ENCODE data around the gene MFSD12. TPM values are rescaled to one million over a fixed set of nuclear protein-coding genes. Genes with fewer than 3 reads are reported as not detected.
A peak's percentile ranks its signal among the peaks of the same experiment; 100 is the strongest.

MFSD12 gene
- total and polyA plus RNA-seq, 3 experiments from 2014 or later = 48.9 to 119 (median 114) TPM

- Mint-ChIP-seq H3K27ac (peak overlapping the region in 1 of 8 donors; percentile 75), H3K27me3 (no peaks in the 10 kb centered on the region), H3K4me3 (no peak overlapping the region), H3K4me1 (no peaks in the 10 kb centered on the region), H3K9me3 (no peaks in the 10 kb centered on the region), H3K36me3 (no peaks in the 10 kb centered on the region)
- Histone ChIP-seq H3K4me1 (ENCODE audit: insufficient read depth, low read length) (no peaks in the 10 kb centered on the region), H3K27ac (ENCODE audit: low read depth, low read length) (no peak overlapping the region), H3K4me3 (ENCODE audit: low read length) (no peak overlapping the region), H3K9me3 (ENCODE audit: low read length) (no peaks in the 10 kb centered on the region), H3K36me3 (ENCODE audit: insufficient read depth, low read length) (no peaks in the 10 kb centered on the region), H3K27me3 (ENCODE audit: insufficient read depth, low read length, poor library complexity, severe bottlenecking) (no peaks in the 10 kb centered on the region)
- DNase-seq = no peak
- ChIA-PET POLR2A (no interaction called here), CTCF (no interaction called here)
These were observed 6.5 kb upstream of the MFSD12 start for GRCh38 chr19:3563709-3564524.

GRCh38 chr19:3556978-3557460, 367 bp downstream of the MFSD12 start:
- peaks cover 0 to 6% (median 2%) of the 10 kb centered on the region in 3 donors for H3K36me3 Mint-ChIP-seq
- Histone ChIP-seq H3K4me3 (ENCODE audit: low read length) (peak overlapping the region; percentile 89), H3K27ac (ENCODE audit: low read depth, low read length) (peak overlapping the region; percentile 69), H3K9me3 (ENCODE audit: low read length) (no peaks in the 10 kb centered on the region), H3K27me3 (ENCODE audit: insufficient read depth, low read length, poor library complexity, severe bottlenecking) (no peaks in the 10 kb centered on the region), H3K4me1 (ENCODE audit: insufficient read depth, low read length) (peaks cover 44% of the 10 kb centered on the region), H3K36me3 (ENCODE audit: insufficient read depth, low read length) (no peaks in the 10 kb centered on the region)
- no peaks in the 10 kb centered on the region for H3K9me3 Mint-ChIP-seq
- H3K4me1 Mint-ChIP-seq = peaks cover 32 to 38% (median 35%) of the 10 kb centered on the region in 3 donors
- H3K27me3 Mint-ChIP-seq = no peaks in the 10 kb centered on the region
- ChIA-PET CTCF (interaction anchor here (1.1 to 7.0 kb wide), 3 partner anchors 11 to 28 kb away, joined by 3 to 62 read pairs (median 5); partner anchors contain the start of gene GIPC3), POLR2A (interaction anchor here (1.1 to 1.5 kb wide), 2 partner anchors 10 to 48 kb away, joined by 3 to 4 read pairs; no protein-coding TSS in a partner anchor)
- peak overlapping the region; percentile 93 to 98 (median 95) for H3K4me3 Mint-ChIP-seq
- DNase-seq = peak; percentile 56 to 81 (median 62)
- H3K27ac Mint-ChIP-seq = peak overlapping the region; percentile 91 to 99 (median 95)

DNA sequence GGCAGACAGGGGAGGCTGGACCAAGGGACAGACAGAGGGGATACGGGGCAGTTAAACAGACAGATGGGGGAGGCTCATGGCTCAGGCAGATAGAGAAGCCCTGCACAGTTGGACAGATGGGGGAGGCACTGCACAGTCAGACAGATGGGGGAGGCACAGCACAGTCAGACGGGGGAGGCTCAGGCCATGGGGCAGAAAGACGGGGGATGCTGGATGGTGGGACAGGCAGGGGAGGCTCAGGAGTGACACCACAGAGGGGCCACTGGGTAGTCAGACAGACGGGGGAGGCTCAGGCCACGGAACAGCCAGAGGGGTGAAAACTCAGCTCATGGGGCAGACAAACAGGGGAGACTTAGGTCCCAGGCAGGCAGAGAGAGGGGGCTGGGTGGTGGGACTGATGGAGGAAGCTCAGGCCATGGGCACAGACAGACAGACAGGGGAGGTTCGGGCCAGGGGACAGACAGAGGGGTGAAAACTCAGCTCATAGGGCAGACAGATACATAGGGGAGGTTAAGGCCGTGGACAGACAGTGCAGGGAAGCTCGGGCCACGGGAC, 886 bp downstream of the MFSD12 start:
- no peak for DNase-seq
- Mint-ChIP-seq H3K27ac (peak overlapping the region; percentile 91 to 99 (median 95)), H3K4me1 (peaks cover 35 to 42% (median 36%) of the 10 kb centered on the region in 3 donors), H3K4me3 (peak overlapping the region; percentile 93 to 98 (median 95)), H3K36me3 (peaks cover 0 to 9% (median 2%) of the 10 kb centered on the region in 3 donors), H3K9me3 (no peaks in the 10 kb centered on the region), H3K27me3 (no peaks in the 10 kb centered on the region)
- H3K36me3 ChIP-seq (ENCODE audit: insufficient read depth, low read length) = no peaks in the 10 kb centered on the region
- ChIA-PET POLR2A (interaction anchor here (0.5 to 1.5 kb wide), 3 partner anchors 9 to 48 kb away, joined by 3 to 4 read pairs (median 4); no protein-coding TSS in a partner anchor), CTCF (interaction anchor here (0.8 to 7.0 kb wide), 4 partner anchors 10 to 109 kb away, joined by 3 to 62 read pairs (median 4); partner anchors contain the start of gene GIPC3)
- peak overlapping the region; percentile 89 for H3K4me3 ChIP-seq (ENCODE audit: low read length)
- peaks cover 44% of the 10 kb centered on the region for H3K4me1 ChIP-seq (ENCODE audit: insufficient read depth, low read length)
- peak overlapping the region; percentile 69 for H3K27ac ChIP-seq (ENCODE audit: low read depth, low read length)
- no peaks in the 10 kb centered on the region for H3K27me3 ChIP-seq (ENCODE audit: insufficient read depth, low read length, poor library complexity, severe bottlenecking)
- H3K9me3 ChIP-seq (ENCODE audit: low read length) = no peaks in the 10 kb centered on the region

DNA sequence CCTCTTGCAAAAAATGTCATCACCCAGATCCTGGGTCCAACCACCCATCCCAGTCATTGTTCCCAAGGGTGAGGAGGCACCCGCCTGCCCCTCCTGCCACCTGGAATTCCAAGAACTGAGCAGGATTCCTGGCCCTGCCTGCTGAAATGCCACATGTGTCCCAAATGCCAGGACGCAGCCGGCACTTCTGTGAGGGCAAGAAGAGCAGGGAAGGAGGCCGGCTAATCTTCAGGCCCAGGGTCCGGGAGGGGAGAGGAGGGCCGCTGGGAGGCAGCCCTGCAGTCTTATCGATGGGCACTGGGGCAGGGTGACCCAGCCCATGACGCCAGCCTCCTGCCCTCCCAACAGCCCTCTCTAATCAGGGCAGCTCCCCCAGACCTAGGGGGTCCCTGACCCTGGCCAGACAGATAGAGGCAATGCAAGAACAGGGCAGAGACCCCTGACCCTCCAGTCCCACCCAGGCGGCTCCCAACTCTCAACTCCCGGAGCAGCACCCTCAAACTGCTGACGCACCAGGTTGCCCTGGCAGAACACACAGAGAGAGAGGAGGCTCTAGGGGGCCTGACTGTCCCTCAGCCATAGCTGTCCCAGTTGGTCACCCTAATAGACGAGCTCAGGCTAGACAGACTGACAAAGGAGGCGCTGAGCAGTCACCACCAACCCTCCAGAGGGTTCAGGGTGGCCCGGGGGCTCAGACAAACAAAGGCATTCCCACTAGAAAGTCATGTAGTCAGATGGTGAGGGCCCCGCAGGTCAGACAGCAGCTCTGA, 1.5 kb downstream of the MFSD12 start:
- peak overlapping the region; percentile 69 for H3K27ac ChIP-seq (ENCODE audit: low read depth, low read length)
- Mint-ChIP-seq H3K4me3 (peak overlapping the region; percentile 93 to 98 (median 95)), H3K27me3 (no peaks in the 10 kb centered on the region), H3K9me3 (no peaks in the 10 kb centered on the region), H3K36me3 (peaks cover 0 to 13% (median 2%) of the 10 kb centered on the region in 3 donors), H3K4me1 (peaks cover 35 to 47% (median 38%) of the 10 kb centered on the region in 3 donors), H3K27ac (peak overlapping the region; percentile 91 to 99 (median 95))
- H3K36me3 ChIP-seq (ENCODE audit: insufficient read depth, low read length) = peaks cover 2% of the 10 kb centered on the region
- ChIA-PET CTCF (interaction anchor here (0.8 to 7.0 kb wide), 5 partner anchors 10 to 110 kb away, joined by 3 to 62 read pairs (median 5); partner anchors contain the start of gene GIPC3), POLR2A (interaction anchor here (0.5 to 2.6 kb wide), 4 partner anchors 8 to 49 kb away, joined by 3 to 14 read pairs (median 4); no protein-coding TSS in a partner anchor)
- DNase-seq = no peak
- no peaks in the 10 kb centered on the region for H3K27me3 ChIP-seq (ENCODE audit: insufficient read depth, low read length, poor library complexity, severe bottlenecking)
- H3K4me1 ChIP-seq (ENCODE audit: insufficient read depth, low read length) = peaks cover 44% of the 10 kb centered on the region
- no peaks in the 10 kb centered on the region for H3K9me3 ChIP-seq (ENCODE audit: low read length)
- peak overlapping the region; percentile 89 for H3K4me3 ChIP-seq (ENCODE audit: low read length)

DNA sequence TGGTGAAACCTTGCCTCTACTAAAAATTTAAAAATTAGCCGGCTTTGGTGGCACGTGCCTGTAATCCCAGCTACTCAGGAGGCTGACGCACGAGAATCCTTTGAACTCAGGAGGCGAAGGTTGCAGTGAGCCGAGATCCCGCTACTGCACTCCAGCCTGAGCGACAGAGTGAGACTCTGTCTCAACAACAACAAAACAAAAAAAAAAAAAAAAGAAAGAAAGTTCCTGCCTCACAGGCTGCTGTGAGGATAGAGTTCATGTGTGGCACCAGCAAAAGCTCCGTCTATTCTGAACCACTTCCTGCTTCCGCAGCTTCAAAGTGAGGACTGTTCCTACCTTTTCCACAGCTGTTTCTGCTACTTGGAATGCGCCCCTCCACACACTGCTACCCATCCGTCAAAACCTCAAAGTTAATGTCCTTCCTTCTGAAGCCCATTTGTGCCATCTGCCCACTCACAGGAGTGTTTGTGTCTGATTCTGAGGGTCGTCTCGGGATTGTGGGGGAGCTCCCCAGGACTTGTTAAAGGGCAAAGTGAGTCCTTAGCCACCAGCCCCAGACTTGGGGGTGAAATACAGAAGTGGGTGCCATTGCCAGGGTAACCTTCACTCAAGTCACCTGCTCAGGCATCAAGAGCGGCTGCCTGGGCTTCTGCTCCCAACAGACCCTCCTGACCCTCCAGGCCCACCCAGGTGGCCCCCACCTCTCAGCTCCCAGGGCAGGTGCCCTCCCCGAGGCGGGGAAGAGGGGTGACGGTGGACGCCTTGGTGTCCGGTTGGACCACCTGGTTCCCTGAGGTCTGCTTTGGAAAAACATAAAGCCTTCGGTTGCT, 2.9 kb downstream of the MFSD12 start:
- H3K36me3 ChIP-seq (ENCODE audit: insufficient read depth, low read length) = peaks cover 4% of the 10 kb centered on the region
- H3K27me3 ChIP-seq (ENCODE audit: insufficient read depth, low read length, poor library complexity, severe bottlenecking) = no peaks in the 10 kb centered on the region
- H3K9me3 Mint-ChIP-seq = no peaks in the 10 kb centered on the region
- H3K27ac Mint-ChIP-seq = peak overlapping the region; percentile 85 to 99 (median 96)
- peak overlapping the region; percentile 20 for H3K27ac ChIP-seq (ENCODE audit: low read depth, low read length)
- H3K4me3 Mint-ChIP-seq = peak overlapping the region; percentile 86 to 98 (median 94)
- no peaks in the 10 kb centered on the region for H3K9me3 ChIP-seq (ENCODE audit: low read length)
- peaks cover 35 to 48% (median 39%) of the 10 kb centered on the region in 3 donors for H3K4me1 Mint-ChIP-seq
- ChIA-PET POLR2A (interaction anchor here (0.6 to 2.6 kb wide), 10 partner anchors 9 to 1678 kb away, joined by 3 to 14 read pairs (median 4); partner anchors contain the start of genes FZR1 and TBXA2R), CTCF (interaction anchor here (1.0 to 7.0 kb wide), 4 partner anchors 8 to 40 kb away, joined by 3 to 62 read pairs (median 4); partner anchors contain the start of gene GIPC3)
- peak overlapping the region; percentile 40 for H3K4me3 ChIP-seq (ENCODE audit: low read length)
- H3K36me3 Mint-ChIP-seq = peaks cover 0 to 21% (median 2%) of the 10 kb centered on the region in 3 donors
- peaks cover 44% of the 10 kb centered on the region for H3K4me1 ChIP-seq (ENCODE audit: insufficient read depth, low read length)
- H3K27me3 Mint-ChIP-seq = no peaks in the 10 kb centered on the region
- peak in 4 of 5 donors; percentile 18 to 79 (median 68) for DNase-seq

DNA sequence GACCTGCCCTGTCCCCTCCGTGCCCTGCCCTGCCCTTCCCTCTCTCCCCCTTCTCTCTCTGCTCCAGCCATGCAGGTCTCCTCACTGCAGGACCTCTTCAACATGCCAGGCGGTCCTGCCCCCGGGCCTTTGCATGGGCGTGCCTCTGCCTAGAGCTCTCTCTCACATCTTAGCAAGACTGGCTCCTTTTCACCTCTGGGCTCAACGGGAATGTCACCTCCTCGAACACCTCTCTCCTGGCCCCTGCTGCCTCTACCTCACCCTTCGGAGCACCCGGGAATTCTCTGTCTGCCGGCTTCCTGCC, 5.6 kb downstream of the MFSD12 start:
- no peaks in the 10 kb centered on the region for H3K27me3 ChIP-seq (ENCODE audit: insufficient read depth, low read length, poor library complexity, severe bottlenecking)
- peaks cover 9% of the 10 kb centered on the region for H3K36me3 ChIP-seq (ENCODE audit: insufficient read depth, low read length)
- peak overlapping the region in 7 of 8 donors; percentile 47 to 79 (median 71) for H3K27ac Mint-ChIP-seq
- H3K9me3 ChIP-seq (ENCODE audit: low read length) = no peaks in the 10 kb centered on the region
- H3K9me3 Mint-ChIP-seq = no peaks in the 10 kb centered on the region
- H3K4me3 ChIP-seq (ENCODE audit: low read length) = no peak overlapping the region
- ChIA-PET POLR2A (no interaction called here), CTCF (no interaction called here)
- H3K4me1 Mint-ChIP-seq = peaks cover 28 to 41% (median 34%) of the 10 kb centered on the region in 3 donors
- no peak for DNase-seq
- H3K27me3 Mint-ChIP-seq = no peaks in the 10 kb centered on the region
- no peak overlapping the region for H3K27ac ChIP-seq (ENCODE audit: low read depth, low read length)
- peaks cover 0 to 34% (median 2%) of the 10 kb centered on the region in 3 donors for H3K36me3 Mint-ChIP-seq
- H3K4me1 ChIP-seq (ENCODE audit: insufficient read depth, low read length) = peaks cover 38% of the 10 kb centered on the region
- H3K4me3 Mint-ChIP-seq = peak overlapping the region in 3 of 7 donors; percentile 19 to 37 (median 35)

All from CD8-positive, alpha-beta memory T cell (primary cell).